Endothelial cell (in vitro differentiated cells): ENCODE results near the gene LOXL1. TPM values are rescaled to one million over a fixed set of nuclear protein-coding genes. Genes with fewer than 3 reads are reported as not detected.

Experiments used
- DNase-seq: peaks from one replicate; pipeline ENCODE4 v3.0.0; 2021; ENCODE audit warnings: low spot score
- H3K27ac Mint-ChIP-seq: one replicate; pipeline ENCODE4 v1.8.0; 2021; ENCODE audit warnings: mixed read lengths, inconsistent platforms; ENCODE audit not compliant: unreplicated experiment
- H3K27me3 Mint-ChIP-seq: one replicate; pipeline ENCODE4 v1.8.0; 2021; ENCODE audit warnings: mild to moderate bottlenecking, moderate library complexity, mixed read lengths, inconsistent platforms; ENCODE audit not compliant: unreplicated experiment
- H3K36me3 Mint-ChIP-seq: one replicate; pipeline ENCODE4 v1.8.0; 2021; ENCODE audit warnings: mild to moderate bottlenecking, low read depth, mixed read lengths, inconsistent platforms; ENCODE audit not compliant: unreplicated experiment
- H3K4me1 Mint-ChIP-seq: one replicate; pipeline ENCODE4 v1.8.0; 2021; ENCODE audit warnings: mild to moderate bottlenecking, mixed read lengths, inconsistent platforms; ENCODE audit not compliant: unreplicated experiment
- H3K4me3 Mint-ChIP-seq: one replicate; pipeline ENCODE4 v1.8.0; 2021; ENCODE audit warnings: mild to moderate bottlenecking, mixed read lengths, inconsistent platforms; ENCODE audit not compliant: unreplicated experiment
- H3K9me3 Mint-ChIP-seq: one replicate; pipeline ENCODE4 v1.8.0; 2021; ENCODE audit warnings: mixed read lengths, inconsistent platforms; ENCODE audit not compliant: unreplicated experiment
- total RNA-seq: library from RNA; stranded (reverse); fragmentation: NEBNext Ultra II Directional; extraction: Animal tissue kit (Norgen Biotek cat#: 25700); gene quantifications from one replicate; pipeline ENCODE4 v1.2.1, GENCODE V29; 2021; ENCODE audit not compliant: unreplicated experiment
- TF ChIP-seq, protein P1 (sequence below): fragments of 200-600 bp; sonication (generic); IDR thresholded peaks from one replicate; pipeline ENCODE4 v1.5.0; 2021; ENCODE audit warnings: antibody characterized with exemption; ENCODE audit not compliant: unreplicated experiment

LOXL1 gene
- total RNA-seq, 1 donor from 2014 or later, result 156 TPM

DNA sequence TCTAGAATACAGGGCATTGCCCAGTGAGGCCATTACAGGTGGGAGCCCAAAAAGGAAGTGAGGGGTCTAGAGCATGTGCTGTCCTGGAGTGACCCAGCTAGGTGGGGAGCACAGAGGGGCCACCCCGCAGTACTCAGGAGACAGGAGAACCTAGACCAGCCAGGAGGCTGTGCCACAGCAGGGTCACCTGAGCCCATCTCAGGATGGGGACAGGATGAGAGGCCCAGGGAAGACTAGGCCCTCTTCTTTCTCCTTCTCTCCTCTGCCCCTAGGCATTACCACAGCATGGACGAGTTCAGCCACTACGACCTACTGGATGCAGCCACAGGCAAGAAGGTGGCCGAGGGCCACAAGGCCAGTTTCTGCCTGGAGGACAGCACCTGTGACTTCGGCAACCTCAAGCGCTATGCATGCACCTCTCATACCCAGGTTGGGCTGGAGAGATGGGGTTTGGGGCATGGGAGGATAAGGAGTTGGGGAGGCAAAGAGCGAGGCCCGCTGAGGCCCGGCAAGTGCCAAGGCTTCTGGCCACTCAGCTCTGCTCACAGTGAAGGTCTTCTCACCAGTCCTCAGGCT, 20.6 kb downstream of the LOXL1 start:
- Mint-ChIP-seq H3K4me1 (peaks cover 35% of the 10 kb centered on the region), H3K27me3 (peaks cover 8% of the 10 kb centered on the region), H3K36me3 (peaks cover 39% of the 10 kb centered on the region), H3K9me3 (no peaks in the 10 kb centered on the region), H3K27ac (no peak overlapping the region), H3K4me3 (no peak overlapping the region)
- TF ChIP-seq, protein P1, sequence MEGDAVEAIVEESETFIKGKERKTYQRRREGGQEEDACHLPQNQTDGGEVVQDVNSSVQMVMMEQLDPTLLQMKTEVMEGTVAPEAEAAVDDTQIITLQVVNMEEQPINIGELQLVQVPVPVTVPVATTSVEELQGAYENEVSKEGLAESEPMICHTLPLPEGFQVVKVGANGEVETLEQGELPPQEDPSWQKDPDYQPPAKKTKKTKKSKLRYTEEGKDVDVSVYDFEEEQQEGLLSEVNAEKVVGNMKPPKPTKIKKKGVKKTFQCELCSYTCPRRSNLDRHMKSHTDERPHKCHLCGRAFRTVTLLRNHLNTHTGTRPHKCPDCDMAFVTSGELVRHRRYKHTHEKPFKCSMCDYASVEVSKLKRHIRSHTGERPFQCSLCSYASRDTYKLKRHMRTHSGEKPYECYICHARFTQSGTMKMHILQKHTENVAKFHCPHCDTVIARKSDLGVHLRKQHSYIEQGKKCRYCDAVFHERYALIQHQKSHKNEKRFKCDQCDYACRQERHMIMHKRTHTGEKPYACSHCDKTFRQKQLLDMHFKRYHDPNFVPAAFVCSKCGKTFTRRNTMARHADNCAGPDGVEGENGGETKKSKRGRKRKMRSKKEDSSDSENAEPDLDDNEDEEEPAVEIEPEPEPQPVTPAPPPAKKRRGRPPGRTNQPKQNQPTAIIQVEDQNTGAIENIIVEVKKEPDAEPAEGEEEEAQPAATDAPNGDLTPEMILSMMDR, result no peak
- DNase-seq, result no peak

DNA sequence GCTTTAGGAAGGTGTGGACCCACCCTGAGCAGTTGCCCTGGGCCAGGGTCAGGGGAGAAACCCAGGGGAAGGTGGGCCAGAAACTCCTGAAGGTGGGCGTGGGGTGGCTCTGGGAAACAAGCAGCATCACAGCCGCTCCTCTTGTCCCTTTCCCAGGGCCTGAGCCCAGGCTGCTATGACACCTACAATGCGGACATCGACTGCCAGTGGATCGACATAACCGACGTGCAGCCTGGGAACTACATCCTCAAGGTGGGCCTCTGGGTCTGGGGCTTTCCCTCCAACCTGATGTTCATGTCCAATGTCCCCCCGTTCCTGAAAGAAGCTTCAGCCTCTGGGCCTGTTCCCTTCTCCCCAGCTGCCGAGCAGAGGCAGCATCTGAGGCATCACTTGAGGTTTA, 21.4 kb downstream of the LOXL1 start:
- DNase-seq, result no peak
- no peak overlapping the region for H3K27ac Mint-ChIP-seq
- H3K9me3 Mint-ChIP-seq, result no peaks in the 10 kb centered on the region
- TF ChIP-seq, protein P1, result no peak
- peaks cover 39% of the 10 kb centered on the region for H3K36me3 Mint-ChIP-seq
- peaks cover 10% of the 10 kb centered on the region for H3K27me3 Mint-ChIP-seq
- peak overlapping the region; percentile 67 for H3K4me3 Mint-ChIP-seq
- peaks cover 34% of the 10 kb centered on the region for H3K4me1 Mint-ChIP-seq

DNA sequence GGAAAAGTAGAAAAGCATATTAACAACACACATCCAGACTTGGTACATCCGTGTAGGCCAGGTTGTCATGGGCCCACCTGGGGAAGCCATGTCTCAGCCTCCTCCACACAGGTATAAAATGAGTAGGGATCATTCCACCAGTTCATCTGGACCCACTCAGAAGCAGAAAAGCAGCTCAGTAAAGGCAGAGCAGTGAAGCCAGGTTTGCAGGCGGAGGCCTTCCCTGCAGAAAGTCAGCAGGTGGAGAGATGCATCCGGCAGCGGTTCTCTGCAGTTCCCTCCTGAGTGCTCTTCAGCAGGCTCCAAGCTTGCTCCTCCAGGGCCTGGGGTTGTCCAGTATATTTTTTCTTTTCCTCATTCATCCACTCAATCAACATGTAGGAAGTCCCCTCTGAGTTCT, 22.1 kb downstream of the LOXL1 start:
- peaks cover 39% of the 10 kb centered on the region for H3K36me3 Mint-ChIP-seq
- H3K9me3 Mint-ChIP-seq, result no peaks in the 10 kb centered on the region
- H3K27ac Mint-ChIP-seq, result no peak overlapping the region
- DNase-seq, result no peak
- H3K4me1 Mint-ChIP-seq, result peaks cover 29% of the 10 kb centered on the region
- H3K4me3 Mint-ChIP-seq, result no peak overlapping the region
- TF ChIP-seq, protein P1, result no peak
- H3K27me3 Mint-ChIP-seq, result peaks cover 10% of the 10 kb centered on the region

DNA sequence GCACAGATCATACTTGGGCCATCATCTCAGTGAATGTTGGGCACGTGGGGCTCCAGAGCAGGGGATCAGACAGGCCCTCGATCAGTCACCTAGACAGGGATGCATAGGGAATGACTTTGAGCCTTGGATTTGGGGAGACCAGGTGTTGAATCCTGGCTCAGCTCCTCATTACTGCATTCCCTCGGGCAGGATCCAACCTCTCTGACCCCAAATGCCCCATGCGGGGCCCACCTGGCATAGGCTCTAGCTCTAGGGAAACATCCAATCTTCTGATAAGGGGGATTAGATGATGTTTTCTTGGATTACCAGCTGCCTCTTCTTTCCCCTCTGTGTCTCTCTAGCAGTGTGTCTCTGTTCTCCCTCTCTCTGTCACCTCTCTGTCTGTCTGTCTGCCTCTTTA, 22.7 kb downstream of the LOXL1 start:
- TF ChIP-seq, protein P1, result no peak
- H3K9me3 Mint-ChIP-seq, result no peaks in the 10 kb centered on the region
- H3K36me3 Mint-ChIP-seq, result peaks cover 39% of the 10 kb centered on the region
- H3K27me3 Mint-ChIP-seq, result peaks cover 9% of the 10 kb centered on the region
- no peak for DNase-seq
- H3K4me1 Mint-ChIP-seq, result peaks cover 26% of the 10 kb centered on the region
- no peak overlapping the region for H3K4me3 Mint-ChIP-seq
- peak overlapping the region; percentile 16 for H3K27ac Mint-ChIP-seq

DNA sequence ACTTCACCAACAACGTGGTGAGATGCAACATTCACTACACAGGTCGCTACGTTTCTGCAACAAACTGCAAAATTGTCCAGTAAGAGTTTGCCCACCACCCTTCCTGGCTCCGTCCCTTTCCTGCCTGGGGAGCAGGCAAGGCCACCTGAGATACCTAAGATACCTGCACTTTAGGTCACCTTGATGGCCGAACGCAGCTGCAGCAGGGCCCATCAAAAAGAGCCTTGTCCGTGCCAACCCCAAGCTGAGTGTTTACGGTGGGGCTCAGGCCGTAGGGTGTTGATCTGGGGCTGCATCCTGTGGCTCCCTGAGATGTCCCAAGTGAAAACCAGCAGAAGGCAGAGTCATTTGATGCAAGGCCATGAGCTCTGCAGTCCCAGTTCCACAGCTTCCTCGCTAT, 23.2 kb downstream of the LOXL1 start:
- TF ChIP-seq, protein P1, result no peak
- H3K4me1 Mint-ChIP-seq, result peaks cover 22% of the 10 kb centered on the region
- H3K36me3 Mint-ChIP-seq, result peaks cover 39% of the 10 kb centered on the region
- no peak for DNase-seq
- peak overlapping the region; percentile 16 for H3K27ac Mint-ChIP-seq
- H3K9me3 Mint-ChIP-seq, result no peaks in the 10 kb centered on the region
- H3K4me3 Mint-ChIP-seq, result peak overlapping the region; percentile 39
- peaks cover 12% of the 10 kb centered on the region for H3K27me3 Mint-ChIP-seq
